Small intestine (tissue), 7 donors: ENCODE data around the gene SULT4A1. TPM values are rescaled to one million over a fixed set of nuclear protein-coding genes. Genes with fewer than 3 reads are reported as not detected.

ENCODE experiments used
- DNase-seq, 2 donors: peaks; one replicate each; pipeline versions ENCODE4 v3.0.0 to v3.0.0-alpha.2; 2013
- FAIRE-seq: peaks from 2 replicates; lab custom pipeline; 2012; peaks lifted over from hg19 to GRCh38; lab: Jason Lieb, UNC
- H3K27ac ChIP-seq, 3 donors: one replicate each; pipeline ENCODE4 v1.5.1; 2013; ENCODE audit warnings: low read length in 2 of 3, mild to moderate bottlenecking in 2 of 3, control low read depth in 1 of 3, inconsistent platforms in 1 of 3, low read depth in 1 of 3, moderate library complexity in 1 of 3
- H3K27me3 ChIP-seq, 3 donors: one replicate each; pipeline ENCODE4 v1.6.1; 2013; ENCODE audit warnings: low read length in 3 of 3, inconsistent platforms in 1 of 3; ENCODE audit not compliant: control insufficient read depth in 3 of 3, insufficient read depth in 3 of 3
- H3K36me3 ChIP-seq, 3 donors: one replicate each; pipeline ENCODE4 v1.6.1; 2013; ENCODE audit warnings: low read length in 3 of 3, inconsistent platforms in 1 of 3, low read depth in 1 of 3, mild to moderate bottlenecking in 1 of 3, moderate library complexity in 1 of 3; ENCODE audit not compliant: control insufficient read depth in 3 of 3, insufficient read depth in 2 of 3
- H3K4me1 ChIP-seq, 3 donors: one replicate each; pipeline ENCODE4 v1.6.1; 2013; ENCODE audit warnings: low read length in 2 of 3, inconsistent platforms in 1 of 3, low read depth in 1 of 3, mild to moderate bottlenecking in 1 of 3, moderate library complexity in 1 of 3; ENCODE audit not compliant: control insufficient read depth in 3 of 3, insufficient read depth in 2 of 3
- H3K4me3 ChIP-seq, 3 donors: one replicate each; pipeline ENCODE4 v1.5.1; 2013; ENCODE audit warnings: low read length in 3 of 3, control low read depth in 1 of 3, inconsistent platforms in 1 of 3, low read depth in 1 of 3, mild to moderate bottlenecking in 1 of 3, moderate library complexity in 1 of 3
- H3K9me3 ChIP-seq, 2 donors: one replicate each; pipeline ENCODE4 v1.6.1; 2013; ENCODE audit warnings: low read depth in 1 of 2, low read length in 1 of 2; ENCODE audit not compliant: control insufficient read depth in 2 of 2, insufficient read depth in 1 of 2
- WGBS, 3 donors: extraction: QIAGEN DNeasy Blood & Tissue Kit; methylation state at CpG; one replicate each; pipeline ENCODE4 v1.1.7; 2013; 5-methylcytosine and 5-hydroxymethylcytosine counted together
- polyA plus RNA-seq, 4 donors: library from polyadenylated mRNA; stranded (reverse) in 3 of 4; unstranded in 1 of 4; fragments of 200-250 nt in 3 of 4; fragments of 120-200 nt in 1 of 4; gene quantifications; one replicate each; pipeline versions ENCODE4 v1.2.1 to v1.2.3, GENCODE V29; 2013
- donor health status: healthy with polysubstance abuse.
- donor health status: control.
- donor health status: control.
- donor health status: Bipolar disorder and iron deficiency.
- donor health status: healthy.

Gene SULT4A1
- polyA plus RNA-seq, 4 donors, result 0.53 to 60.4 (median 17.9) TPM

DNA sequence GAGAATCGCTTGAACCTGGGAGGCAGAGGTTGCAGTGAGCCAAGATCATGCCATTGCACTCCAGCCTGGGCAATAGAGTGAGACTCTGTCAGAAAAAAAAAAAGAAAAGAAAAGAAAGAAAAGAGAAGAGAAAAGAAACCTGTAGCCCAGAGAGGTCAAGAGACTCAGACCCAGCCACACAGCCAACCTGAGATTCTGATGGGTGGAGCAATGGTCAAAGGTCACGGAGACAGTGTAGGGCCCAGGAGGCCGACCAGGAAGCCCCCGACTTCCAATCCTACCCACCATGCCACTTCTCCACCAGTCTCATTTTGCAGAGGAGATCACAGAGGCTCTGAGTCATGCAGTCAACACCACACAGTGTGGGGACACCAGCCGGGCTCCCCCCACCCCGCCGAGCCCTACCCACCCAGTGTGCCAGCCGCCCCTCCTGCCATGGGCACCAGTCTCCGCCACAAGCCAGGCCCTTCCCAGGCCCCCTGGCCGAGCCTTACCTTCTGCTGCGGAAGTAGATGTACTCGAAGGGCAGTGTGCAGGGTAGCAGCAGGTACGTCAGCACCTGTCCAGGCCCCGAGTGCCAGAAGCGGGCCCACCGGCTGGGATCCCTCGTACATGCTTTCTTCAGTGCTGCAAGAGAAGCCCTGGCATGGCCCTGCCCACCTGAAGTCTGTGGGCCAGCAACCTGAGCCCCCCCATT is 21.6 kb upstream of the SULT4A1 start:
- Histone ChIP-seq H3K9me3 (no peaks in the 10 kb centered on the region), H3K4me3 (no peak overlapping the region), H3K36me3 (no peaks in the 10 kb centered on the region), H3K27me3 (peaks cover 0 to 2% (median 2%) of the 10 kb centered on the region in 3 donors), H3K27ac (no peak overlapping the region), H3K4me1 (no peaks in the 10 kb centered on the region)
- 71 to 85% (median 76%) methylated on average over 16 to 17 of the region's 17 CpGs for WGBS, 3 donors
- DNase-seq, result no peak
- FAIRE-seq, result no peak

DNA sequence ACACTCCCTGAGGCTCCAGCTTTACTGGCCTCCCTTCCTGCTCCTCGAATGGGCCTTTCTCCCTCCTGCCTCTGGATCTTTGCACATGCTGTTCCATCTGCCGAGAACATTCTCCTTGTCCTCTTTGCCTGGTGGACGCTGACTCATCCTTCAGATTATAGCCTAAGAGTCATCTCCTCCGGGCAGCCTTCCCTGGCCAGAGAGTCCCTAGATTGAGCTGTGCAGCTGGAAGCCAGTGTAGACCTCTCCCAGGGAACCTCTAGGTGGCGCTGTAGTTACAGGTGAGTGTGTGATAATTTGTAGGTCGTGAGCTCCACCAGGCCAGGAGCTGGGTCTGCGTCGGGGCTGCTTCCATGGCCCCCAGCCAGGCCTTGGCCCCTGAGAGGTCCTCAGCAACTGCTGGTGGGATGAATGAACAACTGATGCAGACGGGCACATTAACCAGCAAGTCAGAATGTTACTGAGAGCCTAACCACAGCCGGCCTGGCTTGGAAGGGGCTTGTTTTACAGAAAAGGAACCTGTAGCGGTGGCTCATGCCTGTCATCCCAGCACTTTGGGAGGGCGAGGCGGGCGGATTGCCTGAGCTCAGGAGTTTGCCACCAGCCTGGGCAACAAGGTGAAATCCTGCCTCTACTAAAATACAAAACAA is 20.8 kb upstream of the SULT4A1 start:
- Histone ChIP-seq H3K4me3 (no peak overlapping the region), H3K9me3 (no peaks in the 10 kb centered on the region), H3K27me3 (peaks cover 0 to 2% (median 2%) of the 10 kb centered on the region in 3 donors), H3K4me1 (no peaks in the 10 kb centered on the region), H3K36me3 (no peaks in the 10 kb centered on the region), H3K27ac (no peak overlapping the region)
- FAIRE-seq (no peak), DNase-seq (peak; percentile 61 to 65)
- 34 to 40% (median 38%) methylated on average over 14 of the region's 14 CpGs for WGBS, 3 donors

- Histone ChIP-seq H3K27me3 (peaks cover 0 to 2% (median 0%) of the 10 kb centered on the region in 3 donors), H3K4me3 (no peak overlapping the region), H3K27ac (no peak overlapping the region), H3K4me1 (no peaks in the 10 kb centered on the region), H3K9me3 (no peaks in the 10 kb centered on the region), H3K36me3 (no peaks in the 10 kb centered on the region)
- 84 to 97% (median 89%) methylated on average over 9 of the region's 9 CpGs for WGBS, 3 donors
- FAIRE-seq, result no peak
- DNase-seq, result no peak
These were observed 19.9 kb upstream of the SULT4A1 start for GRCh38 chr22:43882122-43882767.

- FAIRE-seq (no peak), DNase-seq (peak in 1 of 2 donors; percentile 30)
- no peak overlapping the region for H3K4me3 ChIP-seq
- 76 to 83% (median 79%) methylated on average over 18 to 19 of the region's 19 CpGs for WGBS, 3 donors
- no peak overlapping the region for H3K27ac ChIP-seq
- no peaks in the 10 kb centered on the region for H3K9me3 ChIP-seq
- no peaks in the 10 kb centered on the region for H3K36me3 ChIP-seq
- no peaks in the 10 kb centered on the region for H3K4me1 ChIP-seq
- H3K27me3 ChIP-seq, result peaks cover 0 to 3% (median 2%) of the 10 kb centered on the region in 3 donors
These were observed 19.1 kb upstream of the SULT4A1 start for GRCh38 chr22:43881091-43882061.

GRCh38 chr22:43880541-43880991 is 18.3 kb upstream of the SULT4A1 start:
- no peaks in the 10 kb centered on the region for H3K36me3 ChIP-seq
- FAIRE-seq (no peak), DNase-seq (no peak)
- no peaks in the 10 kb centered on the region for H3K4me1 ChIP-seq
- no peak overlapping the region for H3K4me3 ChIP-seq
- 85 to 91% (median 88%) methylated on average over 14 to 15 of the region's 15 CpGs for WGBS, 3 donors
- H3K27me3 ChIP-seq, result peaks cover 0 to 3% (median 0%) of the 10 kb centered on the region in 3 donors
- H3K27ac ChIP-seq, result no peak overlapping the region
- no peaks in the 10 kb centered on the region for H3K9me3 ChIP-seq

DNA sequence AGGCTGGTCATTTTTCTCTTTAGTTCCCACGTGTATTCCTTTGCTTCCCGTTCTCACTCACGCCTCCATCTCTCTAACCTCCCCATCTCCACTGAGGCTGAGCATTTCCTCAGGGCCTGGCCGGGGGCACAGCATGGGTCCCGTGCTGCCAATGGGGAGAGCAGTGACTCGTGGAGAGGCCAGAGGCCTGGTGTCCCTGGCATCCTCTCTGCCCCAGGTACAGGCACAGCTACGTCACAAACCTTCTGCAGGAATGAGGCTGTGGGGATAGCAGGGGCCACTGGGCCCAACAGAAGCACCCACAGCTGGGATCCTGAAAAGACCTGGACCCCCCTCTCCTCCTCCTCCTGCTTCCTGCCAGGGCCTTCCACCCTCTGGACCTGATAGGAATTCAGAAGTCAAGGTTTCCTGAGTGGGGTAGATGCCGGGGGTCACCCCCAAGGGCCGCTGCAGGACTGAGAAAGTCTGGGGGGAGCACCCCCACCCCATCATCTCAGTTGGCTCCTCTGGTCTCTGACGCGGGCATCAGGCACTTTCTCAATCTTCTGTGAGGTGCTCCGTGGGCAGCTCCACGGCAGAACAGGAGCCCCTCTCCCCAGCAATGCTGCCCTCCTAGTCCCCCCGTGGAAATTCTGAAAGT is 17.7 kb upstream of the SULT4A1 start:
- WGBS, 3 donors, result 77 to 86% (median 83%) methylated on average over 14 of the region's 14 CpGs
- Histone ChIP-seq H3K4me1 (no peaks in the 10 kb centered on the region), H3K27ac (no peak overlapping the region), H3K27me3 (peaks cover 0 to 3% (median 0%) of the 10 kb centered on the region in 3 donors), H3K9me3 (no peaks in the 10 kb centered on the region), H3K4me3 (no peak overlapping the region), H3K36me3 (no peaks in the 10 kb centered on the region)
- DNase-seq, result no peak
- FAIRE-seq, result no peak

DNA sequence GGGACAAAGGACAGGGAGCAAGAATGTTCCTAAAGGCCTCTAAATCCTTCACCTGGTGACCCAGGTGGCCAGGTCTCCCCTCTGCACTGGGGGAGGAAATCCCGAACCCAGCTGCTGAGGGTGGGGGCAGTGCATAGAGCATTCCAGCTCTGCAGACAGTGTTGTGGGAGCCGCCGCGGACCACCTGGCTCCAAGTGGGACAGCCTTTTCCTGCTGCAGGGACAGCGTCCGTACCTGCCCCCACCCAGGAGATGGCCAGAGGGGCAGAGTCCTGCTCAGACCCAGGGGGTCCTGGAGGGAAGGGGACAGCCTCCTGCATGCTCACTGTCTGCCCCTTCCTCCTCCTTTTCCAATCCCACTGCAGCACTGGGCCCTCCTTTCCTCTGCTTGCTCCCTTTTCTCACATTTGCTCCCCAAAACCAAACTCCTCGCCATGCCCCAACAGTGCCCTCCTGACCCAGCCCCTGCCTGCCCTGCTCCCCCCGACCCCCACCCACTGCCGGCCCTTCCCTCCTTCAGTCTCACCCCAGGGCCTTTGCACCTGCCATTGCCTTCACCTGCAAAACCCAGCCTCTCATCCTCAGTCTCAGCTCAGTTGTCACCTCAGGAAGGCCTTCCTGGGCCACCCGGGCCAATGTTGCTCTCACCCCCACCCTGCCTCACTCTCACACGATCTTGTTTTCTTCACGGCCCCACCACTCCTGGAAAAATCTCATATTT is 16.7 kb upstream of the SULT4A1 start:
- no peaks in the 10 kb centered on the region for H3K4me1 ChIP-seq
- no peak overlapping the region for H3K4me3 ChIP-seq
- no peaks in the 10 kb centered on the region for H3K36me3 ChIP-seq
- H3K27ac ChIP-seq, result no peak overlapping the region
- H3K9me3 ChIP-seq, result no peaks in the 10 kb centered on the region
- DNase-seq, result no peak
- H3K27me3 ChIP-seq, result peaks cover 0 to 3% (median 0%) of the 10 kb centered on the region in 3 donors
- 73 to 76% (median 76%) methylated on average over 12 of the region's 12 CpGs for WGBS, 3 donors
- FAIRE-seq, result no peak
